Activated B cell treated with CpG ODN at 0.5 μM for 24 hours (primary cell): ENCODE data around the gene WNT9A. TPM values are rescaled to one million over a fixed set of nuclear protein-coding genes. Genes with fewer than 3 reads are reported as not detected.
"Not testable (repeated sequence)": the region's sequence is repeated elsewhere in the genome, so short reads cannot be mapped to it uniquely, and the experiment has no call there.

ENCODE experiments used
- ATAC-seq: fragments of 200-7000 bp; cut with Tn5 transposase; one replicate; pipeline ENCODE4 v1.10.0; 2021; ENCODE audit warnings: low read depth, mild to moderate bottlenecking, moderate library complexity
- CTCF ChIA-PET: fragments of 350-600 bp; sonication (Branson Sonifier 250); formaldehyde crosslinking; loops from one replicate; lab custom pipeline; 2021; ENCODE audit warnings: antibody characterized with exemption; lab: Charles Lee
- POLR2A ChIA-PET: fragments of 350-600 bp; sonication (Branson Sonifier 250); formaldehyde crosslinking; loops from one replicate; lab custom pipeline; 2021; ENCODE audit warnings: antibody characterized with exemption; lab: Charles Lee
- DNase-seq: peaks from one replicate; pipeline ENCODE4 v3.0.0; 2022
- H3K27ac Mint-ChIP-seq: one replicate; pipeline ENCODE4 v1.8.0; 2020; ENCODE audit warnings: mixed read lengths
- H3K27me3 Mint-ChIP-seq: one replicate; pipeline ENCODE4 v1.8.0; 2021; ENCODE audit warnings: mixed read lengths
- H3K36me3 Mint-ChIP-seq: one replicate; pipeline ENCODE4 v1.8.0; 2021; ENCODE audit warnings: low read depth, mixed read lengths
- H3K4me1 Mint-ChIP-seq: one replicate; pipeline ENCODE4 v1.8.0; 2021; ENCODE audit warnings: mixed read lengths
- H3K4me3 Mint-ChIP-seq: one replicate; pipeline ENCODE4 v1.8.0; 2020; ENCODE audit warnings: mild to moderate bottlenecking, mixed read lengths
- H3K9me3 Mint-ChIP-seq: one replicate; pipeline ENCODE4 v1.8.0; 2020; ENCODE audit warnings: mixed read lengths
- CTCF ChIP-seq: fragments of 200-600 bp; IDR thresholded peaks from one replicate; pipeline ENCODE4 v1.8.0; 2022; ENCODE audit warnings: antibody characterized with exemption, mild to moderate bottlenecking
- intact Hi-C: fragments of 100-400 bp; cut with micrococcal nuclease; formaldehyde crosslinking; loops from one replicate; pipeline ENCODE4 v1.15.1; 2024
- total RNA-seq: library from RNA; stranded (reverse); gene quantifications from 2 replicates; pipeline ENCODE4 v1.2.3, GENCODE V29; 2022

Gene WNT9A
- 0.05 TPM in 1 of 2 replicates, not detected in the other for total RNA-seq

- Mint-ChIP-seq H3K27ac (no peak within 1 kb of the TSS), H3K9me3 (no peaks in the 10 kb centered on the region), H3K4me3 (peak within 1 kb of the TSS; percentile 59), H3K4me1 (peaks cover 9% of the 10 kb centered on the region), H3K36me3 (no peaks in the 10 kb centered on the region), H3K27me3 (peaks cover 23% of the 10 kb centered on the region)
- intact Hi-C loops: no loop called here
- TF ChIP-seq CTCF: no peak
- DNase-seq (peak; percentile 15), ATAC-seq (peak; percentile 40)
- ChIA-PET CTCF (no interaction called here), POLR2A (no interaction called here)
Measured at GRCh38 chr1:227947676-227948492, at the start of gene WNT9A. TSS of gene WNT9A (minus strand) at chr1:227947932. CDS start at chr1:227947887, 45 bp downstream.

- CTCF ChIA-PET: interaction anchor here (1.1 kb wide), 1 partner anchor 515 kb away, joined by 3 read pairs; no protein-coding TSS in a partner anchor
Measured at GRCh38 chr1:227996187-227996950, 48.6 kb upstream of the WNT9A start.

GRCh38 chr1:227994632-227995300 lies 47.0 kb upstream of the WNT9A start:
- H3K27me3 Mint-ChIP-seq: peaks cover 11% of the 10 kb centered on the region
- DNase-seq (no peak), ATAC-seq (no peak)
- H3K4me3 Mint-ChIP-seq: no peak overlapping the region
- H3K9me3 Mint-ChIP-seq: peaks cover 12% of the 10 kb centered on the region
- no peak overlapping the region for H3K27ac Mint-ChIP-seq
- no peak for TF ChIP-seq CTCF
- intact Hi-C loops: no loop called here
- H3K36me3 Mint-ChIP-seq: no peaks in the 10 kb centered on the region
- ChIA-PET POLR2A (no interaction called here), CTCF (no interaction called here)
- H3K4me1 Mint-ChIP-seq: no peaks in the 10 kb centered on the region

More at GRCh38 chr1:227996187-227996950, 48.6 kb upstream of the WNT9A start:
- TF ChIP-seq CTCF: no peak
- H3K27me3 Mint-ChIP-seq: peaks cover 10% of the 10 kb centered on the region
- DNase-seq: no peak
- intact Hi-C loops: no loop called here
- peaks cover 12% of the 10 kb centered on the region for H3K9me3 Mint-ChIP-seq
- H3K27ac Mint-ChIP-seq: no peak overlapping the region
- no peak overlapping the region for H3K4me3 Mint-ChIP-seq
- no peaks in the 10 kb centered on the region for H3K4me1 Mint-ChIP-seq
- POLR2A ChIA-PET: no interaction called here
- H3K36me3 Mint-ChIP-seq: no peaks in the 10 kb centered on the region
- no peak for ATAC-seq

- Mint-ChIP-seq H3K27me3 (peaks cover 22% of the 10 kb centered on the region), H3K36me3 (no peaks in the 10 kb centered on the region), H3K27ac (no peak overlapping the region), H3K9me3 (peaks cover 6% of the 10 kb centered on the region), H3K4me3 (no peak overlapping the region), H3K4me1 (no peaks in the 10 kb centered on the region)
- CTCF ChIA-PET: no interaction called here
- ATAC-seq (no peak), DNase-seq (no peak)
- no peak for TF ChIP-seq CTCF
- POLR2A ChIA-PET: no interaction called here
- intact Hi-C loops: no loop called here
Measured at GRCh38 chr1:227987181-227987580, 39.4 kb upstream of the WNT9A start.

- DNase-seq, H3K27me3 Mint-ChIP-seq, intact Hi-C loops, H3K9me3 Mint-ChIP-seq, H3K4me1 Mint-ChIP-seq, POLR2A ChIA-PET, H3K36me3 Mint-ChIP-seq, H3K27ac Mint-ChIP-seq, H3K4me3 Mint-ChIP-seq, CTCF ChIA-PET, ATAC-seq: not testable (repeated sequence)
Measured at GRCh38 chr1:227975583-227976283, 28.0 kb upstream of the WNT9A start.

- ATAC-seq, intact Hi-C loops: not testable (repeated sequence)
Measured at GRCh38 chr1:227973724-227974288, 26.1 kb upstream of the WNT9A start.

GRCh38 chr1:227972843-227973374 lies 25.2 kb upstream of the WNT9A start:
- intact Hi-C loops, H3K4me1 Mint-ChIP-seq, POLR2A ChIA-PET, H3K27ac Mint-ChIP-seq, H3K9me3 Mint-ChIP-seq, DNase-seq, H3K4me3 Mint-ChIP-seq, CTCF ChIA-PET, H3K36me3 Mint-ChIP-seq, ATAC-seq, H3K27me3 Mint-ChIP-seq: not testable (repeated sequence)

More at GRCh38 chr1:227973724-227974288, 26.1 kb upstream of the WNT9A start:
- POLR2A ChIA-PET, H3K27me3 Mint-ChIP-seq, DNase-seq, H3K9me3 Mint-ChIP-seq, H3K36me3 Mint-ChIP-seq, CTCF ChIA-PET, H3K4me3 Mint-ChIP-seq, H3K4me1 Mint-ChIP-seq, H3K27ac Mint-ChIP-seq: not testable (repeated sequence)
